ENCODE data around the gene HOXA13. TPM values are rescaled to one million over a fixed set of nuclear protein-coding genes. Genes with fewer than 3 reads are reported as not detected.

The HOXA13 gene
- total and polyA plus RNA-seq, 4 donors: 0.02 TPM; not detected in 3

GRCh38 chr7:27163288-27164044, 36.4 kb downstream of the HOXA13 start:
- Histone ChIP-seq H3K9me3 (ENCODE audit: control insufficient read depth in 4 of 4, low read length in 3 of 4) (peaks cover 0 to 10% (median under 1%) of the 10 kb centered on the region in 4 donors), H3K9ac (ENCODE audit: low read depth in 1 of 2, low read length in 2 of 2) (no peak overlapping the region), H3K4me3 (ENCODE audit: low read depth in 1 of 3, low read length in 3 of 3) (no peak overlapping the region), H3K27ac (ENCODE audit: low read depth in 1 of 2, low read length in 2 of 2) (no peak overlapping the region), H3K36me3 (ENCODE audit: control insufficient read depth in 4 of 4, insufficient read depth in 3 of 4, low read depth in 1 of 4, low read length in 3 of 4) (no peaks in the 10 kb centered on the region), H3K27me3 (ENCODE audit: control insufficient read depth in 4 of 4, insufficient read depth in 4 of 4, low read length in 3 of 4) (peaks cover 9 to 56% (median 21%) of the 10 kb centered on the region in 4 donors), H3K4me1 (ENCODE audit: control insufficient read depth in 4 of 4, insufficient read depth in 4 of 4, low read length in 3 of 4) (peaks cover 8 to 27% (median 10%) of the 10 kb centered on the region in 4 donors)
- no peak for DNase-seq (ENCODE audit: low spot score)
- TF ChIP-seq TAF1 (conservative IDR thresholded peaks at IDR 0.05): no peak
- no peak for TF ChIP-seq FOXA1 (IDR thresholded peaks at IDR 0.05)
- TF ChIP-seq FOXA2 (IDR thresholded peaks at IDR 0.05): no peak
- TF ChIP-seq RXRA (IDR thresholded peaks at IDR 0.05): no peak
- no peak for TF ChIP-seq HNF4A (conservative IDR thresholded peaks at IDR 0.05)
- TF ChIP-seq EGR1 (IDR thresholded peaks at IDR 0.05; ENCODE audit: low read depth in 2 of 2): no peak
- no peak for TF ChIP-seq GABPA (IDR thresholded peaks at IDR 0.05 in 1 of 2, conservative IDR thresholded peaks at IDR 0.05 in 1 of 2)
- 34% methylated on average over 24 of the region's 24 CpGs for WGBS

GRCh38 chr7:27162561-27163287, 37.2 kb downstream of the HOXA13 start:
- Histone ChIP-seq H3K4me3 (ENCODE audit: low read depth in 1 of 3, low read length in 3 of 3) (no peak overlapping the region), H3K9ac (ENCODE audit: low read depth in 1 of 2, low read length in 2 of 2) (no peak overlapping the region), H3K27me3 (ENCODE audit: control insufficient read depth in 4 of 4, insufficient read depth in 4 of 4, low read length in 3 of 4) (peaks cover 9 to 49% (median 19%) of the 10 kb centered on the region in 4 donors), H3K9me3 (ENCODE audit: control insufficient read depth in 4 of 4, low read length in 3 of 4) (peaks cover 0 to 10% (median 0%) of the 10 kb centered on the region in 4 donors), H3K4me1 (ENCODE audit: control insufficient read depth in 4 of 4, insufficient read depth in 4 of 4, low read length in 3 of 4) (peaks cover 8 to 27% (median 10%) of the 10 kb centered on the region in 4 donors), H3K36me3 (ENCODE audit: control insufficient read depth in 4 of 4, insufficient read depth in 3 of 4, low read depth in 1 of 4, low read length in 3 of 4) (no peaks in the 10 kb centered on the region), H3K27ac (ENCODE audit: low read depth in 1 of 2, low read length in 2 of 2) (no peak overlapping the region)
- TF ChIP-seq, protein P1, sequence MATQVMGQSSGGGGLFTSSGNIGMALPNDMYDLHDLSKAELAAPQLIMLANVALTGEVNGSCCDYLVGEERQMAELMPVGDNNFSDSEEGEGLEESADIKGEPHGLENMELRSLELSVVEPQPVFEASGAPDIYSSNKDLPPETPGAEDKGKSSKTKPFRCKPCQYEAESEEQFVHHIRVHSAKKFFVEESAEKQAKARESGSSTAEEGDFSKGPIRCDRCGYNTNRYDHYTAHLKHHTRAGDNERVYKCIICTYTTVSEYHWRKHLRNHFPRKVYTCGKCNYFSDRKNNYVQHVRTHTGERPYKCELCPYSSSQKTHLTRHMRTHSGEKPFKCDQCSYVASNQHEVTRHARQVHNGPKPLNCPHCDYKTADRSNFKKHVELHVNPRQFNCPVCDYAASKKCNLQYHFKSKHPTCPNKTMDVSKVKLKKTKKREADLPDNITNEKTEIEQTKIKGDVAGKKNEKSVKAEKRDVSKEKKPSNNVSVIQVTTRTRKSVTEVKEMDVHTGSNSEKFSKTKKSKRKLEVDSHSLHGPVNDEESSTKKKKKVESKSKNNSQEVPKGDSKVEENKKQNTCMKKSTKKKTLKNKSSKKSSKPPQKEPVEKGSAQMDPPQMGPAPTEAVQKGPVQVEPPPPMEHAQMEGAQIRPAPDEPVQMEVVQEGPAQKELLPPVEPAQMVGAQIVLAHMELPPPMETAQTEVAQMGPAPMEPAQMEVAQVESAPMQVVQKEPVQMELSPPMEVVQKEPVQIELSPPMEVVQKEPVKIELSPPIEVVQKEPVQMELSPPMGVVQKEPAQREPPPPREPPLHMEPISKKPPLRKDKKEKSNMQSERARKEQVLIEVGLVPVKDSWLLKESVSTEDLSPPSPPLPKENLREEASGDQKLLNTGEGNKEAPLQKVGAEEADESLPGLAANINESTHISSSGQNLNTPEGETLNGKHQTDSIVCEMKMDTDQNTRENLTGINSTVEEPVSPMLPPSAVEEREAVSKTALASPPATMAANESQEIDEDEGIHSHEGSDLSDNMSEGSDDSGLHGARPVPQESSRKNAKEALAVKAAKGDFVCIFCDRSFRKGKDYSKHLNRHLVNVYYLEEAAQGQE (IDR thresholded peaks at IDR 0.05): no peak
- TF ChIP-seq NR2F2 (IDR thresholded peaks at IDR 0.05): no peak
- TF ChIP-seq TAF1 (conservative IDR thresholded peaks at IDR 0.05): no peak
- TF ChIP-seq HNF4A (conservative IDR thresholded peaks at IDR 0.05): no peak
- TF ChIP-seq HNF4G (IDR thresholded peaks at IDR 0.05): no peak
- TF ChIP-seq GABPA (IDR thresholded peaks at IDR 0.05 in 1 of 2, conservative IDR thresholded peaks at IDR 0.05 in 1 of 2): no peak
- TF ChIP-seq, protein P2, sequence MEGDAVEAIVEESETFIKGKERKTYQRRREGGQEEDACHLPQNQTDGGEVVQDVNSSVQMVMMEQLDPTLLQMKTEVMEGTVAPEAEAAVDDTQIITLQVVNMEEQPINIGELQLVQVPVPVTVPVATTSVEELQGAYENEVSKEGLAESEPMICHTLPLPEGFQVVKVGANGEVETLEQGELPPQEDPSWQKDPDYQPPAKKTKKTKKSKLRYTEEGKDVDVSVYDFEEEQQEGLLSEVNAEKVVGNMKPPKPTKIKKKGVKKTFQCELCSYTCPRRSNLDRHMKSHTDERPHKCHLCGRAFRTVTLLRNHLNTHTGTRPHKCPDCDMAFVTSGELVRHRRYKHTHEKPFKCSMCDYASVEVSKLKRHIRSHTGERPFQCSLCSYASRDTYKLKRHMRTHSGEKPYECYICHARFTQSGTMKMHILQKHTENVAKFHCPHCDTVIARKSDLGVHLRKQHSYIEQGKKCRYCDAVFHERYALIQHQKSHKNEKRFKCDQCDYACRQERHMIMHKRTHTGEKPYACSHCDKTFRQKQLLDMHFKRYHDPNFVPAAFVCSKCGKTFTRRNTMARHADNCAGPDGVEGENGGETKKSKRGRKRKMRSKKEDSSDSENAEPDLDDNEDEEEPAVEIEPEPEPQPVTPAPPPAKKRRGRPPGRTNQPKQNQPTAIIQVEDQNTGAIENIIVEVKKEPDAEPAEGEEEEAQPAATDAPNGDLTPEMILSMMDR (IDR thresholded peaks at IDR 0.05; ENCODE audit: low read depth, low read length, missing input control): no peak
- TF ChIP-seq YY1 (IDR thresholded peaks at IDR 0.05): no peak
- TF ChIP-seq FOXA2 (IDR thresholded peaks at IDR 0.05): no peak
- no peak for TF ChIP-seq JUND (IDR thresholded peaks at IDR 0.05)
- TF ChIP-seq EGR1 (IDR thresholded peaks at IDR 0.05; ENCODE audit: low read depth in 2 of 2): no peak
- no peak for TF ChIP-seq FOXA1 (IDR thresholded peaks at IDR 0.05)
- TF ChIP-seq ATF3 (IDR thresholded peaks at IDR 0.05): no peak
- TF ChIP-seq, protein P3, sequence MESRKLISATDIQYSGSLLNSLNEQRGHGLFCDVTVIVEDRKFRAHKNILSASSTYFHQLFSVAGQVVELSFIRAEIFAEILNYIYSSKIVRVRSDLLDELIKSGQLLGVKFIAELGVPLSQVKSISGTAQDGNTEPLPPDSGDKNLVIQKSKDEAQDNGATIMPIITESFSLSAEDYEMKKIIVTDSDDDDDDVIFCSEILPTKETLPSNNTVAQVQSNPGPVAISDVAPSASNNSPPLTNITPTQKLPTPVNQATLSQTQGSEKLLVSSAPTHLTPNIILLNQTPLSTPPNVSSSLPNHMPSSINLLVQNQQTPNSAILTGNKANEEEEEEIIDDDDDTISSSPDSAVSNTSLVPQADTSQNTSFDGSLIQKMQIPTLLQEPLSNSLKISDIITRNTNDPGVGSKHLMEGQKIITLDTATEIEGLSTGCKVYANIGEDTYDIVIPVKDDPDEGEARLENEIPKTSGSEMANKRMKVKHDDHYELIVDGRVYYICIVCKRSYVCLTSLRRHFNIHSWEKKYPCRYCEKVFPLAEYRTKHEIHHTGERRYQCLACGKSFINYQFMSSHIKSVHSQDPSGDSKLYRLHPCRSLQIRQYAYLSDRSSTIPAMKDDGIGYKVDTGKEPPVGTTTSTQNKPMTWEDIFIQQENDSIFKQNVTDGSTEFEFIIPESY (IDR thresholded peaks at IDR 0.05): no peak
- 64% methylated on average over 7 of the region's 7 CpGs for WGBS
- no peak for DNase-seq (ENCODE audit: low spot score)

Data from liver (tissue), 9 donors.